GM13977 (cell line): ENCODE data around the gene SCAPER.

Experiments used
- DNase-seq: peaks from one replicate; pipeline ENCODE4 v3.0.0; 2012; ENCODE audit warnings: low spot score
- in situ Hi-C: fragments of 300-500 bp; cut with MboI; formaldehyde crosslinking; loops from one replicate; pipeline ENCODE4 v1.12.0; 2022; ENCODE audit warnings: low sequenced_read_pairs, low pct_unique_long_range_greater_than_20kb, mixed read lengths, inconsistent platforms; ENCODE audit not compliant: unreplicated experiment
- TF ChIP-seq, protein P1 (sequence below): IDR thresholded peaks from 2 replicates; pipeline ENCODE4 v1.5.1; 2012; ENCODE audit warnings: mild to moderate bottlenecking, control low read depth; ENCODE audit not compliant: insufficient read depth; ENCODE audit errors: extremely low read depth, missing control alignments

The SCAPER gene

DNA sequence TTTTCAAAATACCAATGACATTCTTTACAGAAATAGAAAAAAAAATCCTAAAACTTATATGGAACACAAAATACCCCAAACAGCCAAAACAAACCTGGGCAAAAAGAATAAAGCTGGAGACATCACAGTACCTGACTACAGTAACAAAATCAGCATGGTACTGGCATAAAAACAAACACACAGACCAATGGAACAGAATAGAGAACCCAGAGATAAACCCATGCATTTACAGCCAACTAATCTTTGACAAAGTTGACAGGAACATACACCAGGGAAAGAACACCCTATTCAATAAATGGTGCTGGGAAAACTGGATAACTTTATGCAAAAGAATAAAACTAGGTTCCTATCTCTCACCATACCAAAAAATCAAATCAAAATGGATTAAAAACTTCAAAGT lies 36.4 kb downstream of the SCAPER start:
- TF ChIP-seq, protein P1, sequence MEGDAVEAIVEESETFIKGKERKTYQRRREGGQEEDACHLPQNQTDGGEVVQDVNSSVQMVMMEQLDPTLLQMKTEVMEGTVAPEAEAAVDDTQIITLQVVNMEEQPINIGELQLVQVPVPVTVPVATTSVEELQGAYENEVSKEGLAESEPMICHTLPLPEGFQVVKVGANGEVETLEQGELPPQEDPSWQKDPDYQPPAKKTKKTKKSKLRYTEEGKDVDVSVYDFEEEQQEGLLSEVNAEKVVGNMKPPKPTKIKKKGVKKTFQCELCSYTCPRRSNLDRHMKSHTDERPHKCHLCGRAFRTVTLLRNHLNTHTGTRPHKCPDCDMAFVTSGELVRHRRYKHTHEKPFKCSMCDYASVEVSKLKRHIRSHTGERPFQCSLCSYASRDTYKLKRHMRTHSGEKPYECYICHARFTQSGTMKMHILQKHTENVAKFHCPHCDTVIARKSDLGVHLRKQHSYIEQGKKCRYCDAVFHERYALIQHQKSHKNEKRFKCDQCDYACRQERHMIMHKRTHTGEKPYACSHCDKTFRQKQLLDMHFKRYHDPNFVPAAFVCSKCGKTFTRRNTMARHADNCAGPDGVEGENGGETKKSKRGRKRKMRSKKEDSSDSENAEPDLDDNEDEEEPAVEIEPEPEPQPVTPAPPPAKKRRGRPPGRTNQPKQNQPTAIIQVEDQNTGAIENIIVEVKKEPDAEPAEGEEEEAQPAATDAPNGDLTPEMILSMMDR: no peak
- in situ Hi-C loops: no loop called here

DNA sequence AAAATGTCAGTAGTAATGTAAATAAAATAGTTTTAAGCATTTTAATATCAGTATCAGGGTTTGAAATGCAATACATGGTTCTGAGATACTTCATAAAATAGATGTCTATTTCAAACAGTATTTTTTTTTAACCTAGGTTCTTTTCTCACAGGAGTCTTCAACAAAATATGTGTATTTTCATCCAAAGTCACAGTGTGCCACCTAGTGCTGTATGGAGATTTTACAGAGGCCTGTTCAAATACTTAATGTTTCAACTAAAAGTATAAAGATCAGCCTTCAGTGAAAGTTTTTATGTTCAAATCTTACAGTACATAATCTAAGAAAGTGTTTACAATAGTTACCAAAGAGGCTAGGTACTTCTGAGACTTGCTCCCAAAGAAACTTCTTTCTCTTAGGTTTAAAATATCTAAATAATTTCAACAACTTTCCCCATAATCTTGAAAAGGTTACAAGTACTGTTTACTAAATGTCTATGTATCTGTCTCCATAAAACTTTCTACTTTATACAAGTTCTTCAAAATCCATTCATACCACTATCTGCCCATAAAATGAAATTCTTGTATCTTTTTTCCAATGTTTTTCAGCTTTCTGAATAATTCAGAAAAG lies 38.3 kb downstream of the SCAPER start:
- peak; percentile 24 for DNase-seq
- in situ Hi-C loops: no loop called here
- TF ChIP-seq, protein P1: peak; percentile 55

More for the DNA sequence above, 36.4 kb downstream of the SCAPER start:
- no peak for DNase-seq

DNA sequence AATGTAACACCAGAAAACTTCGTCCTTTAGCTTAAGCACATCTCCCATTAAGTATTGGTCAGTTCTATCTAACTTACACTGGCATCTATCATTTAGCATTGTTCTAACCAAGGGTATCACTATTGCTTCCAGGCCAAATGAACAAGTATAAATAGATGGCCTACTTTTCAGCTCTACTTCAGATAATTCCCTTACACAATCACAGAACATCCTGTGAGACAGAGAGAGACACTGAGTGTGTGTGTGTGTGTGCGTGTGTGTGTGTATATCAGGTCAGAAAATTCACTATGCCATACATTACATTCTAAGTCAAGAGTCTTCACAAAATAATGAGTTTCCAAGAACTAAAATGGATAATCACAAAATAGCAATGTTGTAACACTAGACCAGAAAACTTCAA lies 39.1 kb downstream of the SCAPER start:
- in situ Hi-C loops: no loop called here
- TF ChIP-seq, protein P1: no peak
- no peak for DNase-seq

DNA sequence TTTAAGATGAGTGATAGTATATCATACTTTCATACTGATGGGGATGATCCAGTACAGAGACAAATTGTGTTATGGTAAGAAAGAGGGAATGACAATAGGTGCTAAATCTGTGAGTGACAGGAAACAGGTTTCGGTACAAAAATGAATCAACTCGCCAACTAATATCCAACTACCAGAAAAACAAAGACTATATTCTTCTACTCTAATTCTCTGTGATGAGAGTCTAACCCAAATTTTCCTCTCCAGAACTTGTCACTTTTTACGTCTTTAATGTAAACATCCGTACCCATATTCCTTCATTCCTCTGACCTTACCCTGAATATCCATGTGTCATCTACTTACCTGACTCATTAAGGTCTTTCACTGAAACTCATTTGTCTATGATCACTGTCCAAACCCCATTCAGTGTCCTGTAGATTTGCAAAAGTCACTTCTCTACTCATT lies 39.6 kb downstream of the SCAPER start:
- TF ChIP-seq, protein P1: no peak
- in situ Hi-C loops: no loop called here
- no peak for DNase-seq

DNA sequence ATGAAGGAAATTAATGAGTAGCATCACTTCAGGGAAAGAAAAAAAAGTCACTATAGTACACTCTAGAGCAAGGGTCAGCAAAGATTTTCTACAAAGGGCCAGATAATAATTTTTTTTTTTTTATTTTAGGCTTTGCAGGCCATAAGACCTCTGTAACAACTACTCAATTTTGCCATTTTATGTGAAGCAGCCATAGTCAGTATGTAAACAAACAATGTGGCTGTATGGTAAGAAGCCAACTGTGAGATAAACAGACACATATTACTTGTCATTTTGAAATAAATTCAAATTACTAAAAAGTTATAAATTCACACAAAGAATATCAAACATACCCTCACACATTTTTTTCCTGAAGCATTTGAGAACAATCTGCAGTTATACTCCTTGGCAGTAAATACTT lies 40.6 kb downstream of the SCAPER start:
- DNase-seq: no peak
- TF ChIP-seq, protein P1: no peak
- in situ Hi-C loops: no loop called here

DNA sequence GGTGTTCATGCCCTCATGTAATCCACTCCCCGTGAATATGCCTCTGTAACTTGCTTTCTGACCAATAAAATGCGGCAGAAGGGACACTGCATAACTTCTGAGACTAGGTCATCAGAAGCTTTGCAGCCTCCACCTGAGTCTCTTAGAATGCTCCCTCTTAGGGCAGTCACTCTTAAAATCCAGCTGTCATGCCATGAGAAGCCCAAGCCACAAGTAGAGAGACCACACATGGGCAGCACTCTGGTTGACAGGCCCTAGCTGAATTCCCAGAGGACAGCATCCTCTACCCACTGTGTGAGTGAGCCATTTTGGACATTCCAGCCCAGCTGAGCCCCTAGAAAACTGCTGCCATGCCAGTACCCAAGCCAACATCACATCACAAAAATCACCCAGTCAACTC lies 41.4 kb downstream of the SCAPER start:
- in situ Hi-C loops: no loop called here
- DNase-seq: no peak
- TF ChIP-seq, protein P1: no peak
